ENCODE data around the gene PKDREJ. TPM values are rescaled to one million over a fixed set of nuclear protein-coding genes. Genes with fewer than 3 reads are reported as not detected.

The PKDREJ gene
- total and polyA plus RNA-seq, 2 of the 4 experiments (the other 2 are of a cell fraction), result 0.02 TPM; not detected in 1

GRCh38 chr22:46308283-46308988, 45.3 kb upstream of the PKDREJ start:
- H4K91ac ChIP-seq (ENCODE audit: insufficient read depth, low read depth, low read length), result no peak overlapping the region
- no peak overlapping the region for H3K23ac ChIP-seq (ENCODE audit: low read depth, low read length)
- ChIA-PET POLR2A (ENCODE audit: unreplicated experiment) (no interaction called here), CTCF (no interaction called here)
- ATAC-seq (ENCODE audit: low read depth), result no peak
- peaks cover 7% of the 10 kb centered on the region; the same call in 1 of the 2 replicates for H4K20me1 ChIP-seq (ENCODE audit: insufficient read depth, low read length)
- no peak overlapping the region for H4K8ac ChIP-seq (ENCODE audit: low read depth in 2 of 2, low read length in 2 of 2)
- intact Hi-C loops (cut with micrococcal nuclease) (no loop called here), in situ Hi-C loops (cut with MboI; ENCODE audit: low sequenced_read_pairs) (no loop called here), dilution Hi-C loops (cut with HindIII; ENCODE audit: low sequenced_read_pairs, unreplicated experiment) (no loop called here)
- 0 out of 2 replicates have a peak, but pooled peaks cover 3% of the 10 kb centered on the region for H3K9me1 ChIP-seq (ENCODE audit: insufficient read depth, low read length)
- H2AFZ ChIP-seq (replicated peaks; ENCODE audit: low read length, poor library complexity), result no peak overlapping the region
- peaks cover 1% of the 10 kb centered on the region for H3K36me3 ChIP-seq (ENCODE audit: control insufficient read depth, insufficient read depth, low read length)
- no peaks in the 10 kb centered on the region for H3K9me3 ChIP-seq (ENCODE audit: control insufficient read depth, insufficient read depth, low read length)
- H3K79me1 ChIP-seq (ENCODE audit: low read depth in 1 of 2, low read length in 2 of 2), result peaks cover 34 to 46% of the 10 kb centered on the region in 2 experiments
- H3K4ac ChIP-seq (ENCODE audit: low read depth, low read length), result no peak overlapping the region
- no peak for DNase-seq
- no TSS peak for BruUV-seq (replicated peaks)
- no peak overlapping the region for H3K4me2 ChIP-seq (ENCODE audit: low read depth, low read length)
- no peak overlapping the region for H2BK15ac ChIP-seq (ENCODE audit: low read depth, low read length)
- no peak overlapping the region for H4K5ac ChIP-seq (ENCODE audit: low read depth, low read length)
- H2AK9ac ChIP-seq (replicated peaks; ENCODE audit: low read depth, low read length, poor library complexity), result no peak overlapping the region
- H2BK5ac ChIP-seq (ENCODE audit: low read depth, low read length, poor library complexity, severe bottlenecking), result no peak overlapping the region
- H2BK120ac ChIP-seq (ENCODE audit: low read depth, low read length), result no peak overlapping the region
- WGBS, 2 experiments (ENCODE audit: extremely low coverage in 2 of 2, insufficient read length in 1 of 2), result 94% methylated on average over 7 of the region's 23 CpGs; no CpG with 5 or more reads in 1 of the 2 experiments
- H3K14ac ChIP-seq (replicated peaks; ENCODE audit: low read depth, low read length), result no peak overlapping the region
- no peak overlapping the region for H3K56ac ChIP-seq (ENCODE audit: extremely low read depth, insufficient read depth, low read length)
- H3K4me3 ChIP-seq (ENCODE audit: insufficient read depth, low read depth, low read length), result no peak overlapping the region
- TF ChIP-seq FOS (IDR thresholded peaks at IDR 0.05; ENCODE audit: low read depth, low read length), result no peak
- no peak for TF ChIP-seq MAZ (IDR thresholded peaks at IDR 0.05; ENCODE audit: borderline replicate concordance, low read depth, low read length)
- TF ChIP-seq POLR2A (IDR thresholded peaks at IDR 0.05; ENCODE audit: low read depth, low read length), result no peak
- TF ChIP-seq RAD21 (IDR thresholded peaks at IDR 0.05; ENCODE audit: low read length), result no peak
- TF ChIP-seq RFX5 (IDR thresholded peaks at IDR 0.05; ENCODE audit: low read depth, low read length), result no peak
- no peak overlapping the region for H2BK20ac ChIP-seq (ENCODE audit: low read depth, low read length)
- H3K9ac ChIP-seq (ENCODE audit: low read depth, low read length), result no peak overlapping the region
- no peak overlapping the region for H3K18ac ChIP-seq (ENCODE audit: low read depth, low read length)
- peaks cover 2% of the 10 kb centered on the region; the same call in 1 of the 2 replicates for H3K4me1 ChIP-seq (ENCODE audit: control insufficient read depth, insufficient read depth, low read length)
- no peak overlapping the region for H3K27ac ChIP-seq (ENCODE audit: insufficient read depth, low read length)
- no peaks in the 10 kb centered on the region for H3K27me3 ChIP-seq (ENCODE audit: control insufficient read depth, insufficient read depth, low read length)
- H2AK5ac ChIP-seq (ENCODE audit: low read depth, low read length), result no peak overlapping the region
